Effector memory CD4-positive, alpha-beta T cell (primary cell): ENCODE results near the gene LDLRAD1.
"Not testable (repeated sequence)": the region's sequence is repeated elsewhere in the genome, so short reads cannot be mapped to it uniquely, and the experiment has no call there.

Source experiments
- DNase-seq, 3 donors: peaks; one replicate each; pipeline ENCODE4 v3.0.0-alpha.2; 2020
- H3K27ac ChIP-seq: 2 replicates; pipeline ENCODE4 v1.7.0; 2013; ENCODE audit warnings: mild to moderate bottlenecking, low read length, moderate library complexity; ENCODE audit not compliant: insufficient read depth, poor library complexity, severe bottlenecking
- H3K27me3 ChIP-seq: replicated peaks from 2 replicates; pipeline ENCODE4 v1.7.0; 2013; ENCODE audit warnings: mild to moderate bottlenecking, low read length; ENCODE audit not compliant: insufficient read depth, control insufficient read depth, poor library complexity, severe bottlenecking
- H3K36me3 ChIP-seq: 2 replicates; pipeline ENCODE4 v1.7.0; 2013; ENCODE audit warnings: mild to moderate bottlenecking, low read length, moderate library complexity; ENCODE audit not compliant: control insufficient read depth, insufficient read depth
- H3K4me1 ChIP-seq: 2 replicates; pipeline ENCODE4 v1.7.0; 2013; ENCODE audit warnings: low read length, mild to moderate bottlenecking; ENCODE audit not compliant: control insufficient read depth, insufficient read depth, poor library complexity, severe bottlenecking
- H3K4me3 ChIP-seq: 2 replicates; pipeline ENCODE4 v1.7.0; 2013; ENCODE audit warnings: low read length, low read depth, mild to moderate bottlenecking; ENCODE audit not compliant: insufficient read depth, poor library complexity, severe bottlenecking
- H3K9me3 ChIP-seq: 2 replicates; pipeline ENCODE4 v1.7.0; 2013; ENCODE audit warnings: mild to moderate bottlenecking, low read length, moderate library complexity; ENCODE audit not compliant: control insufficient read depth

The LDLRAD1 gene

GRCh38 chr1:54046671-54047383 lies 28.8 kb upstream of the LDLRAD1 start:
- Histone ChIP-seq H3K27me3 (no peaks in the 10 kb centered on the region), H3K4me1 (peaks cover 7% of the 10 kb centered on the region), H3K36me3 (peaks cover 29% of the 10 kb centered on the region), H3K4me3 (no peak overlapping the region), H3K9me3 (no peaks in the 10 kb centered on the region), H3K27ac (no peak overlapping the region)
- DNase-seq = no peak

- H3K4me1 ChIP-seq = no peaks in the 10 kb centered on the region
- H3K27ac ChIP-seq = no peak overlapping the region
Measured at GRCh38 chr1:54045496-54045895, 27.5 kb upstream of the LDLRAD1 start.

GRCh38 chr1:54041806-54042205 lies 23.8 kb upstream of the LDLRAD1 start:
- Histone ChIP-seq H3K4me1 (no peaks in the 10 kb centered on the region), H3K4me3 (no peak overlapping the region), H3K36me3 (peaks cover 76% of the 10 kb centered on the region), H3K27ac (no peak overlapping the region), H3K9me3 (no peaks in the 10 kb centered on the region), H3K27me3 (no peaks in the 10 kb centered on the region)
- DNase-seq = no peak

More at GRCh38 chr1:54045496-54045895, 27.5 kb upstream of the LDLRAD1 start:
- H3K4me3 ChIP-seq = no peak overlapping the region
- no peaks in the 10 kb centered on the region for H3K27me3 ChIP-seq
- H3K9me3 ChIP-seq = no peaks in the 10 kb centered on the region
- peaks cover 42% of the 10 kb centered on the region for H3K36me3 ChIP-seq
- DNase-seq = no peak

GRCh38 chr1:54037476-54037875 lies 19.5 kb upstream of the LDLRAD1 start:
- Histone ChIP-seq H3K36me3 (peaks cover 93% of the 10 kb centered on the region), H3K27me3 (no peaks in the 10 kb centered on the region)
- no peak for DNase-seq

GRCh38 chr1:54028306-54029251 lies 10.6 kb upstream of the LDLRAD1 start:
- Histone ChIP-seq H3K4me1 (no peaks in the 10 kb centered on the region), H3K4me3 (no peak overlapping the region), H3K9me3 (no peaks in the 10 kb centered on the region), H3K36me3 (peaks cover 27% of the 10 kb centered on the region), H3K27ac (no peak overlapping the region), H3K27me3 (no peaks in the 10 kb centered on the region)
- no peak for DNase-seq

More at GRCh38 chr1:54037476-54037875, 19.5 kb upstream of the LDLRAD1 start:
- Histone ChIP-seq H3K27ac (no peak overlapping the region), H3K4me1 (no peaks in the 10 kb centered on the region), H3K4me3 (no peak overlapping the region), H3K9me3 (no peaks in the 10 kb centered on the region)

- Histone ChIP-seq H3K4me1 (no peaks in the 10 kb centered on the region), H3K9me3 (no peaks in the 10 kb centered on the region), H3K27me3 (no peaks in the 10 kb centered on the region), H3K4me3 (no peak overlapping the region), H3K27ac (no peak overlapping the region), H3K36me3 (peaks cover 22% of the 10 kb centered on the region)
- DNase-seq = no peak
Measured at GRCh38 chr1:54027848-54028247, 9.9 kb upstream of the LDLRAD1 start.

GRCh38 chr1:54024811-54025210 lies 6.8 kb upstream of the LDLRAD1 start:
- H3K4me3 ChIP-seq, H3K27me3 ChIP-seq, H3K4me1 ChIP-seq, H3K9me3 ChIP-seq, DNase-seq, H3K36me3 ChIP-seq, H3K27ac ChIP-seq: not testable (repeated sequence)

- Histone ChIP-seq H3K4me1 (no peaks in the 10 kb centered on the region), H3K27me3 (no peaks in the 10 kb centered on the region), H3K27ac (no peak overlapping the region), H3K4me3 (no peak overlapping the region), H3K9me3 (no peaks in the 10 kb centered on the region), H3K36me3 (no peaks in the 10 kb centered on the region)
- no peak for DNase-seq
Measured at GRCh38 chr1:54024358-54024757, 6.4 kb upstream of the LDLRAD1 start.

- not testable (repeated sequence) for H3K4me1 ChIP-seq, H3K9me3 ChIP-seq, H3K27me3 ChIP-seq, H3K27ac ChIP-seq, H3K4me3 ChIP-seq, DNase-seq, H3K36me3 ChIP-seq
Measured at GRCh38 chr1:54019562-54020176, 1.7 kb upstream of the LDLRAD1 start.

GRCh38 chr1:54018635-54019034 lies 649 bp upstream of the LDLRAD1 start:
- Histone ChIP-seq H3K4me1 (no peaks in the 10 kb centered on the region), H3K4me3 (no peak overlapping the region), H3K27me3 (no peaks in the 10 kb centered on the region), H3K27ac (no peak overlapping the region), H3K36me3 (no peaks in the 10 kb centered on the region), H3K9me3 (no peaks in the 10 kb centered on the region)
- DNase-seq = no peak
